HepG2 (cell line): Measurements from ENCODE around the gene ADAP2. TPM values are rescaled to one million over a fixed set of nuclear protein-coding genes. Genes with fewer than 3 reads are reported as not detected.

Experiments used
- ADNP ChIP-seq: sonication (generic); formaldehyde crosslinking; IDR thresholded peaks from 2 replicates; pipeline ENCODE4 v1.4.0; 2020; ENCODE audit warnings: missing genetic modification reagents
- BCL6 ChIP-seq: IDR thresholded peaks from 2 replicates; pipeline ENCODE4 v1.6.1; 2016; ENCODE audit warnings: missing genetic modification reagents, missing compliant biosample characterization
- CSRNP1 ChIP-seq: sonication (generic); formaldehyde crosslinking; IDR thresholded peaks from 2 replicates; pipeline ENCODE4 v1.8.1; 2023; ENCODE audit warnings: mild to moderate bottlenecking, missing genetic modification reagents
- E2F2 ChIP-seq: sonication (generic); formaldehyde crosslinking; IDR thresholded peaks from 2 replicates; pipeline ENCODE4 v1.4.0; 2020; ENCODE audit warnings: missing genetic modification reagents, borderline replicate concordance
- FOXK1 ChIP-seq: sonication (generic); formaldehyde crosslinking; IDR thresholded peaks from 2 replicates; pipeline ENCODE4 v1.4.0; 2020; ENCODE audit warnings: low read depth, missing genetic modification reagents, borderline replicate concordance
- HBP1 ChIP-seq: IDR thresholded peaks from 2 replicates; pipeline ENCODE4 v1.6.1; 2016; ENCODE audit warnings: low read depth, control low read depth
- HMG20A ChIP-seq: IDR thresholded peaks from 2 replicates; pipeline ENCODE4 v1.6.1; 2016; ENCODE audit warnings: borderline replicate concordance
- NR2F6 ChIP-seq, 2 experiments: IDR thresholded peaks; 2 replicates each; pipeline ENCODE4 v1.6.1; 2016; ENCODE audit warnings: antibody characterized with exemption in 1 of 2, mild to moderate bottlenecking in 1 of 2
- RCOR2 ChIP-seq: IDR thresholded peaks from 2 replicates; pipeline ENCODE4 v1.6.1; 2016; ENCODE audit warnings: missing biosample characterization, missing genetic modification reagents
- YEATS4 ChIP-seq: sonication (generic); formaldehyde crosslinking; IDR thresholded peaks from 2 replicates; pipeline ENCODE4 v1.4.0; 2020; ENCODE audit warnings: missing genetic modification reagents, borderline replicate concordance
- ZBTB8A ChIP-seq: sonication (generic); formaldehyde crosslinking; IDR thresholded peaks from 2 replicates; pipeline ENCODE4 v1.4.0; 2020; ENCODE audit warnings: mild to moderate bottlenecking, low read depth, missing genetic modification reagents, borderline replicate concordance
- ZFP41 ChIP-seq: sonication (generic); formaldehyde crosslinking; IDR thresholded peaks from 2 replicates; pipeline ENCODE4 v1.4.0; 2020; ENCODE audit warnings: mild to moderate bottlenecking, missing genetic modification reagents, borderline replicate concordance
- ZFP91 ChIP-seq: sonication (generic); formaldehyde crosslinking; IDR thresholded peaks from 2 replicates; pipeline ENCODE4 v1.9.0; 2022; ENCODE audit warnings: missing genetic modification reagents, mild to moderate bottlenecking, borderline replicate concordance
- ZMYM4 ChIP-seq: sonication (generic); formaldehyde crosslinking; IDR thresholded peaks from 2 replicates; pipeline ENCODE4 v1.8.1; 2023; ENCODE audit warnings: mild to moderate bottlenecking, missing genetic modification reagents
- ZNF160 ChIP-seq: sonication (generic); formaldehyde crosslinking; IDR thresholded peaks from 2 replicates; pipeline ENCODE4 v1.8.0; 2022; ENCODE audit warnings: mild to moderate bottlenecking, inconsistent platforms, missing genetic modification reagents
- ZNF614 ChIP-seq: IDR thresholded peaks from 2 replicates; pipeline ENCODE4 v1.6.1; 2018; ENCODE audit warnings: missing biosample characterization, missing genetic modification reagents, inconsistent platforms, borderline replicate concordance
- ZNF7 ChIP-seq: IDR thresholded peaks from 2 replicates; pipeline ENCODE4 v1.6.1; 2016; ENCODE audit warnings: missing biosample characterization, missing genetic modification reagents
- polyA plus RNA-seq, 8 experiments: library from polyadenylated mRNA; depleted of rRNA in 3 of 8; stranded (reverse) in 7 of 8; unstranded in 1 of 8; fragments of >200 nt; fragmentation: Illumina TruSeq in 4 of 8; extraction: Trizol in 4 of 8; gene quantifications; 2 replicates each; pipeline versions ENCODE4 v1.2.1 to v1.2.3, GENCODE V29; 2011 to 2016; ENCODE audit warnings: low read depth in 4 of 8, missing spikeins in 1 of 8, mixed read lengths in 1 of 8; ENCODE audit not compliant: insufficient read depth in 1 of 8
- total RNA-seq, 5 experiments: library from RNA; depleted of rRNA; stranded (reverse); fragments of >200 nt; fragmentation: Illumina TruSeq; extraction: Trizol; gene quantifications; 2 replicates each; pipeline ENCODE4 v1.2.3, GENCODE V29; 2016; ENCODE audit warnings: low read depth in 1 of 5
- TF ChIP-seq, protein P1 (sequence below): sonication (generic); formaldehyde crosslinking; IDR thresholded peaks from 2 replicates; pipeline ENCODE4 v1.4.0; 2020; ENCODE audit warnings: missing genetic modification reagents
- TF ChIP-seq, protein P2 (sequence below): sonication (generic); formaldehyde crosslinking; IDR thresholded peaks from 2 replicates; pipeline ENCODE4 v1.8.0; 2022; ENCODE audit warnings: mild to moderate bottlenecking, missing genetic modification reagents, moderate library complexity

ADAP2 gene
- total and polyA plus RNA-seq, 2 of the 13 experiments (the other 11 are each of a cell fraction or from before 2014, with no cell fraction given): 0.51 to 0.70 TPM

DNA sequence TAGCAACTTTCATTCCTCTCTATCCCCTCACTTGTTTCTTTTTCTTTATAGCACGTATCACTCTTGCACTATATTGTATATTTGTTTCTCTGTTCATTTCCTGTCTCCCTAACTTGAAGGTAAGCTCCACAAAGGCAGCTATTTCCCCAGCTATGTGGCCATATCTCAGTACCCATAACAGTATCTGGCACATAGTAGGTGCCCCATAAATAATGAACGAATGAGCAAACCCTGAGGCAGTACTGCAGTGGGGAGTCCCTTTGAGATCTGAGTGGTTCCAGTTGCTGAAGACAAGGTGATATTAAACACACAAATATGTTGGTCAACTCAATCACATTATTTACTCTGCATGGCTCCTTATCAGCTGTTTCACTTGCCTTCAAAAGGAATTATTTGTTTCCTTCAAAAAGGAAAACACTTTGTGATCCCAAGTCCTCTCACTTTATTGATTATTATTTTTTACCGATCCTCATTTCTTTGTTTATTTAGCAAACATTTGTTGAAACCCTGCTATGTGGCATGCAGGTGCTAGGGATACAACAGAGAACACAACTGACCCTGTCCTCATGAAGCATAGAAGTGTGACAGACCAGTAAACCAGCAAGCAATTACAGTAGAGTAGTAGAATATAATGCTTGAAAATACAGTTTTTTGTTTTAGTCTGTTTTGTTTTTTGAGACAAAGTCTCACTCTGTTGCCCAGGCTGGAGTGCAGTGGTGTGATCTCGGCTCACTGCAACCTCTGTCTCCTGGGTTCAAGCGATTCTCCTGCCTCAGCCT is 5.7 kb upstream of the ADAP2 start (continued):
- TF ChIP-seq ZFP91: no peak
- peak; percentile 46 for TF ChIP-seq RCOR2
- TF ChIP-seq YEATS4: no peak
- TF ChIP-seq, protein P1, sequence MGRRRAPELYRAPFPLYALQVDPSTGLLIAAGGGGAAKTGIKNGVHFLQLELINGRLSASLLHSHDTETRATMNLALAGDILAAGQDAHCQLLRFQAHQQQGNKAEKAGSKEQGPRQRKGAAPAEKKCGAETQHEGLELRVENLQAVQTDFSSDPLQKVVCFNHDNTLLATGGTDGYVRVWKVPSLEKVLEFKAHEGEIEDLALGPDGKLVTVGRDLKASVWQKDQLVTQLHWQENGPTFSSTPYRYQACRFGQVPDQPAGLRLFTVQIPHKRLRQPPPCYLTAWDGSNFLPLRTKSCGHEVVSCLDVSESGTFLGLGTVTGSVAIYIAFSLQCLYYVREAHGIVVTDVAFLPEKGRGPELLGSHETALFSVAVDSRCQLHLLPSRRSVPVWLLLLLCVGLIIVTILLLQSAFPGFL (CRISPR knock-in tag): no peak
- no peak for TF ChIP-seq ADNP (CRISPR knock-in tag)
- peak; percentile 68 for TF ChIP-seq NR2F6 (IDR thresholded peaks at IDR 0.05)
- TF ChIP-seq NR2F6 (CRISPR knock-in tag; IDR thresholded peaks at IDR 0.05): peak; percentile 13; the same call in 1 of the 2 replicates
- TF ChIP-seq HBP1: no peak
- TF ChIP-seq, protein P2, sequence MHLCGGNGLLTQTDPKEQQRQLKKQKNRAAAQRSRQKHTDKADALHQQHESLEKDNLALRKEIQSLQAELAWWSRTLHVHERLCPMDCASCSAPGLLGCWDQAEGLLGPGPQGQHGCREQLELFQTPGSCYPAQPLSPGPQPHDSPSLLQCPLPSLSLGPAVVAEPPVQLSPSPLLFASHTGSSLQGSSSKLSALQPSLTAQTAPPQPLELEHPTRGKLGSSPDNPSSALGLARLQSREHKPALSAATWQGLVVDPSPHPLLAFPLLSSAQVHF (CRISPR knock-in tag): no peak
- peak; percentile 87 for TF ChIP-seq HMG20A
- no peak for TF ChIP-seq ZBTB8A (CRISPR knock-in tag)
- TF ChIP-seq ZFP41: no peak
- no peak for TF ChIP-seq ZMYM4
- no peak for TF ChIP-seq ZNF160 (CRISPR knock-in tag)
- TF ChIP-seq CSRNP1 (CRISPR knock-in tag): no peak
- TF ChIP-seq FOXK1 (CRISPR knock-in tag): peak; percentile 71; the same call in 1 of the 2 replicates
- TF ChIP-seq ZNF614 (CRISPR knock-in tag): no peak
- peak; percentile 80 for TF ChIP-seq BCL6
- no peak for TF ChIP-seq E2F2
- TF ChIP-seq ZNF7 (CRISPR knock-in tag): no peak
